HL-60/S4 treated with phorbol 12-myristate 13-acetate at 8.2 ng/mL for 4 days and 3 days (cell line): Measurements from ENCODE around the gene TMC5.

Source experiments
- in situ Hi-C: fragments of 300-500 bp; cut with MboI; formaldehyde crosslinking; loops from 2 replicates; pipeline ENCODE4 v1.15.0; 2022; ENCODE audit warnings: low sequenced_read_pairs

Gene TMC5

DNA sequence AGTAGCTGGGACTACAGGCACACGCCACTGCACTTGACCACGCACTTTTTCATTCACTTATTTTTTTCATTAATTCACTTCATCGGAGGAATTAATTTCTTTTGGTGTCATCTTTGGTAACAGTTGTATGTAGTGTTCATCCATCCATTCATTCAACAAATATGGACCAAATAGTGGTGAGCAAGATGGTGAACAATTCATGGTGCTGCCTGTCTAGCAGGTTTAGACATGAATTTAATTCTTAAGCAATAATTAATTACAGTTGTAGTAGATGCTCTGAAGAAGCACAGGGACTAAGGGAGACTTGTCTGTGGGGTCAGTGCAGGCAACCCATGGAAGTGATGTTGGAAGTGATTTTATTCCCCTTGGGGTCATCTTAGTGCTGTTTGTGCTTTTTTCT is 81.8 kb downstream of the TMC5 start:
- in situ Hi-C loops: no loop called here

DNA sequence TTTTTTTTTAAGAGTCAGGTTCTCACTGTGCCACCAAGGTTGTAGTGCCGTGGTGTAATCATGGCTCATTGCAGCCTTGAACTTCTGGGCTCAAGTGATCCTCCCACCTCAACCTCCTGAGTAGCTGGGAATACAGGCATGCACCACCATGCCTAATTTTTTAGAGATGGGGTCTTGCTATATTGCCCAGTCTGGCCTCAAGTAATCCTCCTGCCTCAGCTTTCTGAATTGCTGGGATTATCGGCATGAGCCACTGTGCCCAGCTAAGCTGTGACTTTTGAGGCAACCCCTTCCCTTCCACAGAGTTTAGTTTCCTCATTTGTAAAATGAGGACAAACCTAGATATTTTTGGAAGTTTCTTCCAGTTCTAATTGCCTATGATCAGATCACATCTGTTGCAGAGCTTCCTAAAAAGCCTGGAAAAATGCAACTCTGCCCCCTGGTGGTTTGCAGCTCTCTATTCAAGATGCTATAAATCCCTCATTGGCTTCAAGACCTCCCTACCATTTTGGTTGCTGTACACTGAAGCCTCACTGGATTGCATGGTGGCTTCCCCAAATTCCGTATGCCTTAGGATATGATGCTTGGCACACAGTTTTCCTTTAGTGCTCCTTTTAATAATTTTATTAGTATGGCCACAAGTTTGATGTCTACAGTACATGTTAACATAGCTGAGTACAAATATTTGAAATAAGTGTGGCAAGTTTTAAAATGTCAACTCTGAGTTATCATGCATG is 84.9 kb downstream of the TMC5 start:
- in situ Hi-C loops: loop anchor here (25.0 kb wide), 1 partner anchor 415 kb away; no protein-coding TSS in a partner anchor

GRCh38 chr16:19503461-19504075 is 85.9 kb downstream of the TMC5 start:
- in situ Hi-C loops: loop anchor here (25.0 kb wide), 1 partner anchor 416 kb away; no protein-coding TSS in a partner anchor

GRCh38 chr16:19505600-19506303 is 88.1 kb downstream of the TMC5 start:
- in situ Hi-C loops: loop anchor here (25.0 kb wide), 1 partner anchor 418 kb away; no protein-coding TSS in a partner anchor

- in situ Hi-C loops: loop anchor here (25.0 kb wide), 1 partner anchor 420 kb away; no protein-coding TSS in a partner anchor
Observed at GRCh38 chr16:19506965-19507364, 89.3 kb downstream of the TMC5 start.

DNA sequence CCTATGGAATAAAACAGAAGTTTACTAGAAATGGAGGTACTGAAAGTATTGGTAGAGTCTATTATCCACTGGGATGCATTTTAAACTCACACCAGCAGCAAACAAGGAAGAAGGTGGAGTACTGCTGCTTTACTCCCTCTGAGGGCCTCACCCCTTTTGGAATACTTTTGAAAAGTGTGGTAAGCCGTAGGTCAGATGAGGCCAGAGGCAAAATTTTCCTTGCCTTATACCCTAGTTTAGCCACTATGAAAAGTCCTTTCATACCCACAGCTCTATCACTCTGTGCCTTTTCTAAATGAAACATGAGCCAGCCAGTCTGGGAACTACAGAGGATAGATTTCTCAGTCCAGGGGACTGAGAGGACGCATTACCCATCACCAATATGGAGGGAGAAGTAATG is 90.2 kb downstream of the TMC5 start:
- in situ Hi-C loops: loop anchor here (25.0 kb wide), 1 partner anchor 421 kb away; no protein-coding TSS in a partner anchor

GRCh38 chr16:19512297-19512696 is 94.6 kb downstream of the TMC5 start:
- in situ Hi-C loops: loop anchor here (25.0 kb wide), 1 partner anchor 425 kb away; no protein-coding TSS in a partner anchor

- in situ Hi-C loops: loop anchor here (25.0 kb wide), 1 partner anchor 426 kb away; no protein-coding TSS in a partner anchor
Observed at GRCh38 chr16:19513377-19514053, 95.8 kb downstream of the TMC5 start.

DNA sequence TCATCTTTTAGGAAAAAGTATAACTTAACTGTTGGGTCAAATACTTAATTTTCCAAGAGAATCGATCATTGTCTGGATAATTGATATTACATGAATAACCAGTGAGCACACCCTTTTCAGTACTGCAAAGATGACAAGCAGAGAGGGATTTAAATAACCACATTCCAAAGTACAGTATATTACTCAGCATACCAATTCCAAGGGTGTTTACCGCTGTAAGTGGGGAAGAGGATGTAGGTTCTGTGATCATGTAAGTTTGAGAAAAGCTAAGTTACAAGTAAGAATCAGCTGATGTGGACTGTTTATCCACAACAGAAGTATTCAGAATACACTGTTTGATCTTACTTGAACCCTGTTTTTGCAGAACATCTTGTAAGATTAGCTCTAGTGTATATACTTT is 98.1 kb downstream of the TMC5 start:
- in situ Hi-C loops: loop anchor here (25.0 kb wide), 1 partner anchor 428 kb away; no protein-coding TSS in a partner anchor

- in situ Hi-C loops: loop anchor here (25.0 kb wide), 1 partner anchor 430 kb away; no protein-coding TSS in a partner anchor
Observed at GRCh38 chr16:19517424-19518089, 99.9 kb downstream of the TMC5 start.

DNA sequence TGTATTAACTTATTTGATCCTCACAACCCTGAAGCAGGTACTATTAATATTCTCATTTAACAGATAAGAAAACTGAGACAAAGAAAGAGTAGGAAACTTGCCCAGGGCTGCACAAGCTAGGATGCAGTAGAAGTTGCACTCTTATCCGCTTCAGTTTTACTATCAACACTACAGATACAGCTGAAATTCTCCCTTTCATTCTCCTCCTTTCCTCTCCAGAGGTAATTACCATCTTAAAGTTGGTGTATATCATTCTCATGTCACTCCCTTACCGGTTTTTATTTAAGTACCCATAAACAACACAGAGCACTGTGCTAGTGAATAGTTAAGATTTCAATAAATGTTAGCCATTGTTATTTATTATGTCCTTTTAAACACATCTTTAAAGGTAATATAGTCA is 100.7 kb downstream of the TMC5 start:
- in situ Hi-C loops: loop anchor here (25.0 kb wide), 1 partner anchor 431 kb away; no protein-coding TSS in a partner anchor

DNA sequence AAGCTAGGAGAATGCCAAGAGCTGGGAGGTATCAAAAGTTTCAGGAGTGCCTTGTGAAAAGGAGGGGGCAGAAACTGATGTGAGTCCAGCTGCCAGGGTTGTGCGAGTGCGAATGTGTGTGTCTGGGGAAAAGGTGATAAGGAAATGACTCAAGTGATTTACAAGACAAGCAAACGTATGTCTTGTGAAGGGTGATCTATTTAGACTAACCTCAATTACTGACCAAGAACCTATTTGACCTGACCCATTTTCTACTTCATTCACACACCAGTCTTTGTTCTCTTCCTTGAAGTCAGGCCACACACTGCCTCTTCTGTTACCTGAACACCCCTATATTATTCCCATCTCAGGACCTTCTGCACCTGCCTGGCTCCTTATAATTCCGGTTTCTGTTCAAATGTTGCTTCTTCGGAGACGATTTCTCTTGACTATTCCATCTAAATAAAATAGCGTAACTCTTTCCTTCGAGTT is 103.2 kb downstream of the TMC5 start:
- in situ Hi-C loops: loop anchor here (25.0 kb wide), 1 partner anchor 434 kb away; no protein-coding TSS in a partner anchor

GRCh38 chr16:19521471-19522396 is 104.1 kb downstream of the TMC5 start, which contains the start of gene GDE1:
Gene GDE1 (minus strand): TSS chr16:19522098. CDS start chr16:19521964, 134 bp downstream.
- in situ Hi-C loops: loop anchor here (25.0 kb wide), 1 partner anchor 434 kb away; no protein-coding TSS in a partner anchor

GRCh38 chr16:19522397-19522732 is 104.7 kb downstream of the TMC5 start:
- in situ Hi-C loops: loop anchor here (25.0 kb wide), 1 partner anchor 435 kb away; no protein-coding TSS in a partner anchor

DNA sequence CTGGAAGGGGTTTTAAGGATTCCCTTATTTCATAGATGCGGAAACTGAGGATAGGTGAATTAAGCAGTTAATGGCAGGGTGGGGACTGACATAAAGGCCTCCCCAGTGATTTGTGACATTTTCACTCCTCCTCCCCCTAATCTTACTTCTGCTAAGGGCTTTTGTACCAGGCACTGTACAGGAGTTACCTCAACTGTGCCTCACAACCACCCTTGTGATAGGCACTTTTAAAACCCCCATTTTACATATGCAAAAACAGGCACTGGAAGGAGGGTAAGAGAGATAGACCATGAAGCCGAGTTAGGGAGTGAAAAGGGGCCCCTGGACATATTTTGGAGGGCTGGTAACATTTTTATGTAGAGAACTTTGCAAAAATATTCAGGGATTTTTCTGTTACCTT is 105.1 kb downstream of the TMC5 start:
- in situ Hi-C loops: loop anchor here (25.0 kb wide), 1 partner anchor 435 kb away; no protein-coding TSS in a partner anchor

DNA sequence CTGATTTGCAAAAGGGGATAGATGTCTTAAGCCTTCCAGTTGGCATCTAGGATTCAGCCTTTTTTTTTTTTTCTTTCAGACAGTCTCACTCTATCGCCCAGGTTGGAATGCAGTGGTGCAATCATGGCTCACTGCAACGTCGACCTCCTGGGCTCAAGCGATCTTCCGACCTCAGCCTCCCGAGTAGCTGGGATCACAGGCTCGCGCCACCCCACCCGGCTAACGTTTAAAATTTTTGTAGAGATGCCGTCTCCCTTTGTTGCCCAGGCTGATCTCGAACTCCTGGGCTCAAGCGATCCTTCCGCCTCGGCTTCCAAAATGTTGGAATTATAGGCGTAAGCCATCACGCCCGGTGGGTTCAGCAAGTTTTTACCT is 105.5 kb downstream of the TMC5 start:
- in situ Hi-C loops: loop anchor here (25.0 kb wide), 1 partner anchor 436 kb away; no protein-coding TSS in a partner anchor

DNA sequence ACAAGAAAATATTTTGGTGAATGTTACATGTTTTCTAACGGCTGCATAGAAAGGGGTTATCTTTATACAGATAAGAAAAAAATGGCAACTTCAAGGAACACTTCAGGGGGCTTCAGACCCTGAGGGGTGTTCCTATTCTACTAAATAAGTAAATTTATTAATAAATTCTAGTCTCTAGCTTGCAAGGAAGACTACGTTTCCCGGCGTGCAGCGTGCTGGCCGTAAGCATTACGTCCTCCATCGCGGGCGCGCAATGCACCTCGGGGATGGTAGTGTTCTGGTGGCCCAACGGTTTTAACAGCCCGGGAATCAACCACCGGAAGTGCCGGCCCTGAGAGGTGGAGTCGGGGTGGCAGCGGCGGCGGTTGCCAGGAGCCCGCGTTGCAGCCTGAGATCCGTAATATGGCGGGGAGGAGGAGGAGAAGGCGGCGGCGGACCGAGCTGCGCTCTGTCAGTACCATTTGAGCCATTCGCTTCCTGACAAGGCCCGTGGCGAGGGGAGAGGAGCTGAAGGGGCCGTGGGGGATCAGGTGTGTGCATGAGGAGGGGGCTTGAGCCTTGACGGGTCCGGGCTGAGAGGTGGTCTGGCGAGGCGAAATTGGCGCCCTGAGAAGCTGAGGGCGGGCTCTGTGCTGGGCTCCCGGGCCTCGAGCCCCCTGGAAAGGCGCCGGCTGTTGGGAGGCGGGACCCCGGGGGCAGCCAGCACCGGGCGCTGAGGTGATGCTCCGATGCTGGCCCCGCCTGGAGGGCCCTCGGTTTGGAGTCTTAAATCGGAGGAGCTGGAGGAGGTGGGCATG is 106.1 kb downstream of the TMC5 start, which contains the start of gene CCP110:
TSS of gene CCP110 (plus strand) at position 384 of the 797 bp plus-strand sequence. CDS start 3,940 bp downstream, outside the sequence.
- in situ Hi-C loops: loop anchor here (25.0 kb wide), 1 partner anchor 436 kb away; no protein-coding TSS in a partner anchor

GRCh38 chr16:19524356-19524615 is 106.6 kb downstream of the TMC5 start:
- in situ Hi-C loops: loop anchor here (25.0 kb wide), 1 partner anchor 437 kb away; no protein-coding TSS in a partner anchor
